Endothelial cell of umbilical vein (primary cell): ENCODE data around the gene CBX5. TPM values are rescaled to one million over a fixed set of nuclear protein-coding genes. Genes with fewer than 3 reads are reported as not detected.

Experiments used
- BruUV-seq: library from RNA; stranded (reverse); fragments of 400-500 nt; replicated peaks from 2 replicates; lab custom pipeline; 2021; lab: Mats Ljungman, UMichigan
- CTCF ChIA-PET: fragments of 300-600, 350-600 bp; sonication (Branson Sonifier 250); formaldehyde crosslinking; loops from one replicate; lab custom pipeline; 2021; ENCODE audit warnings: antibody characterized with exemption, inconsistent platforms; lab: Charles Lee
- POLR2A ChIA-PET: fragments of 300-600, 350-600 bp; sonication (Branson Sonifier 250); formaldehyde crosslinking; loops from one replicate; lab custom pipeline; 2021; ENCODE audit warnings: antibody characterized with exemption, inconsistent platforms; lab: Charles Lee
- DNase-seq: peaks from one replicate; pipeline ENCODE4 v3.0.0-alpha.2; 2011; ENCODE audit warnings: low read depth, low spot score
- FAIRE-seq: peaks from 2 replicates; lab custom pipeline; 2011; peaks lifted over from hg19 to GRCh38; lab: Jason Lieb, UNC
- H2AFZ ChIP-seq: 2 replicates; pipeline ENCODE4 v1.6.0; 2012; ENCODE audit warnings: low read depth, low read length, control low read depth, inconsistent platforms
- H3K27ac ChIP-seq: 2 replicates; pipeline ENCODE4 v1.5.1; 2011; ENCODE audit warnings: low read depth, mild to moderate bottlenecking, control low read depth, low read length, moderate library complexity; ENCODE audit not compliant: insufficient read depth
- H3K27me3 ChIP-seq, 2 experiments: 2 replicates each; pipeline versions ENCODE4 v1.6.0 to v1.6.1; 2011; ENCODE audit warnings: low read length in 2 of 2, mixed read lengths in 1 of 2; ENCODE audit not compliant: control insufficient read depth in 2 of 2, insufficient read depth in 2 of 2
- H3K36me3 ChIP-seq, 2 experiments: 2 replicates in 1 of 2; 3 replicates in 1 of 2; pipeline ENCODE4 v1.5.1; 2011; ENCODE audit warnings: low read length in 2 of 2, mild to moderate bottlenecking in 1 of 2, moderate library complexity in 1 of 2; ENCODE audit not compliant: control insufficient read depth in 2 of 2, insufficient read depth in 2 of 2; ENCODE audit errors: extremely low read depth in 1 of 2
- H3K4me1 ChIP-seq: 3 replicates; pipeline ENCODE4 v1.5.1; 2011; ENCODE audit warnings: mild to moderate bottlenecking, low read length; ENCODE audit not compliant: control insufficient read depth, insufficient read depth; ENCODE audit errors: extremely low read depth
- H3K4me2 ChIP-seq: 2 replicates; pipeline ENCODE4 v1.6.1; 2011; ENCODE audit warnings: low read length, control low read depth, mixed read lengths; ENCODE audit not compliant: insufficient read depth
- H3K4me3 ChIP-seq, 3 experiments: fragments of 200-600 bp in 1 of 3; sonication (generic), shearing (Covaris generic) in 1 of 3; replicated peaks in 1 of 3; 2 replicates each; pipeline ENCODE4 v1.5.1; 2011 to 2016; ENCODE audit warnings: control low read depth in 3 of 3, low read length in 3 of 3, mild to moderate bottlenecking in 2 of 3, inconsistent platforms in 1 of 3, low read depth in 1 of 3, moderate library complexity in 1 of 3; ENCODE audit not compliant: insufficient read depth in 1 of 3
- H3K79me2 ChIP-seq: 2 replicates; pipeline ENCODE4 v1.6.0; 2012; ENCODE audit warnings: low read length, inconsistent platforms; ENCODE audit not compliant: control insufficient read depth, insufficient read depth
- H3K9ac ChIP-seq: replicated peaks from 2 replicates; pipeline ENCODE3; 2011; ENCODE audit warnings: low read length, control low read depth; ENCODE audit not compliant: insufficient read depth; ENCODE audit errors: extremely low read depth
- H3K9me1 ChIP-seq: replicated peaks from 3 replicates; pipeline ENCODE4 v1.6.0; 2011; ENCODE audit warnings: mild to moderate bottlenecking, low read length; ENCODE audit not compliant: control insufficient read depth, insufficient read depth; ENCODE audit errors: extremely low read depth
- H3K9me3 ChIP-seq: replicated peaks from 2 replicates; pipeline ENCODE4 v1.5.1; 2012; ENCODE audit warnings: low read length, inconsistent platforms; ENCODE audit not compliant: control insufficient read depth, insufficient read depth
- H4K20me1 ChIP-seq: replicated peaks from 2 replicates; pipeline ENCODE3; 2011; ENCODE audit warnings: mild to moderate bottlenecking, low read length; ENCODE audit not compliant: control insufficient read depth, insufficient read depth; ENCODE audit errors: extremely low read depth
- CTCF ChIP-seq, 2 donors: IDR thresholded peaks; 1 replicate in 1 of 2; 2 replicates in 1 of 2; pipeline ENCODE4 v1.5.1; 2011; ENCODE audit warnings: low read length in 2 of 2, mild to moderate bottlenecking in 2 of 2, moderate library complexity in 2 of 2, control low read depth in 1 of 2, inconsistent platforms in 1 of 2, low read depth in 1 of 2; ENCODE audit not compliant: insufficient read depth in 1 of 2; ENCODE audit errors: extremely low read depth in 1 of 2
- FOS ChIP-seq: IDR thresholded peaks from 2 replicates; pipeline ENCODE4 v1.6.1; 2011; ENCODE audit warnings: mild to moderate bottlenecking, low read length, moderate library complexity, borderline replicate concordance; ENCODE audit not compliant: insufficient read depth
- JUN ChIP-seq: IDR thresholded peaks from 2 replicates; pipeline ENCODE4 v1.6.1; 2011; ENCODE audit warnings: borderline replicate concordance, low read depth; ENCODE audit not compliant: insufficient read length, insufficient read depth
- MYC ChIP-seq: IDR thresholded peaks from one replicate; pipeline ENCODE4 v1.6.1; 2011; ENCODE audit warnings: mild to moderate bottlenecking, low read depth, low read length
- POLR2AphosphoS5 ChIP-seq: IDR thresholded peaks from 2 replicates; pipeline ENCODE4 v1.6.1; 2012; ENCODE audit warnings: low read depth, mild to moderate bottlenecking, control low read depth, low read length, moderate library complexity; ENCODE audit not compliant: insufficient read depth
- dilution Hi-C: fragments of 300-500 bp; cut with MboI; formaldehyde crosslinking; loops from one replicate; pipeline ENCODE4 v1.15.0; 2019; ENCODE audit warnings: low sequenced_read_pairs; ENCODE audit not compliant: extremely low pct_ligation_motif_present
- intact Hi-C: fragments of 100-400 bp; cut with micrococcal nuclease; formaldehyde crosslinking; loops from one replicate; pipeline ENCODE4 v1.10.0; 2022
- polyA plus RNA-seq, 4 experiments: library from polyadenylated mRNA; depleted of rRNA in 3 of 4; stranded (reverse) in 3 of 4; unstranded in 1 of 4; fragments of >200 nt; gene quantifications; 2 replicates each; pipeline versions ENCODE4 v1.2.1 to v1.2.3, GENCODE V29; 2011 to 2012; ENCODE audit warnings: missing spikeins in 1 of 4
- total RNA-seq: library from RNA; stranded (reverse); gene quantifications from 2 replicates; pipeline ENCODE4 v1.2.3, GENCODE V29; 2021
- TF ChIP-seq, protein P1 (sequence below): IDR thresholded peaks from 2 replicates; pipeline ENCODE4 v1.6.1; 2011; ENCODE audit not compliant: insufficient read depth, insufficient read length

Gene CBX5
- total and polyA plus RNA-seq, 2 donors (not counting 3 experiments of a cell fraction or from before 2014, with no cell fraction given) = 22.8 to 111 TPM

DNA sequence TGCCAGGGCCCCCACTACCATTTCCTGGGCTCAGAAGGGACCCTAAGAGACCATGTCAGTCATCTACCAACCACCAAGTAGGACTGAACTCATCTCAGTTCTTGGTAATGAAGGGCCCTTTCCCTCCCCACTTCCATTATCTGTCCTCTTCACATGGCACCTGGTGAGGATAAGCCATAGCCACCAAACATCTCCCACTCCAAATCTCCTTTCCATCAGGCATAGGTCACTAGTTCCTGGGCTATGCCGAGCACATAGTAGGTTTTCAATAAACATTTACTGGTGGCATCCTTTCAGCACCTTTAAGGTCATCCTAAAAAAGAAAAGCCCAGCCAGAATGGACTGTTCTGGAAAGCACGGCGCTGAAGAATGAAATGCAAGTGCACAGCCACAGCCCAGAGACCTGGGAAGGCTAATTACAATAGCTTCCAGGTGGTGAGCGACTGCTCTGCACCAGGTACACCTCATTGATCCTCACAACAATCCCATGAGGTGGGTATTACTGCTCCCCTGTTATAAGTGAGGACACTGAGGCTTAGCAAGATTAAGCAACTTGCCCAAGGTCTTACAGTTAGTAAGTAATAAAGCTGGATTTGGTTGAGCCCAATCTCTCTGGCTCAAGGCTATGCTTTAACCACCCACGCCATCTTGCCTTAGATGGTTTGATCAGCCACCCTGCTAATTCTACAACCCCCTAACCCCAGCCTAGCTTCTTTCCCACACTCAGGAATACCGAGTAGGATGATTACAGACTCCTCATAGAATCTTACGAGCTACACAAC is 95.7 kb downstream of the CBX5 start:
- no peaks in the 10 kb centered on the region for H3K79me2 ChIP-seq

More for the DNA sequence above, 95.7 kb downstream of the CBX5 start:
- Histone ChIP-seq H3K4me3 (no peak overlapping the region), H3K9ac (no peak overlapping the region), H3K4me1 (no peaks in the 10 kb centered on the region), H3K36me3 (peaks cover 0 to 4% of the 10 kb centered on the region in 2 experiments), H3K9me1 (no peaks in the 10 kb centered on the region), H3K9me3 (no peaks in the 10 kb centered on the region), H2AFZ (no peak overlapping the region), H3K4me2 (no peak overlapping the region), H3K27me3 (no peaks in the 10 kb centered on the region), H3K27ac (no peak overlapping the region), H4K20me1 (no peaks in the 10 kb centered on the region)
- no peak for FAIRE-seq
- ChIA-PET CTCF (interaction anchor here (0.7 to 2.3 kb wide), 3 partner anchors 10 to 23 kb away, joined by 3 to 10 read pairs (median 5); no protein-coding TSS in a partner anchor), POLR2A (no interaction called here)
- no TSS peak for BruUV-seq
- no peak for TF ChIP-seq POLR2AphosphoS5
- no peak for TF ChIP-seq MYC
- TF ChIP-seq JUN = no peak
- no peak for TF ChIP-seq FOS
- TF ChIP-seq, protein P1, sequence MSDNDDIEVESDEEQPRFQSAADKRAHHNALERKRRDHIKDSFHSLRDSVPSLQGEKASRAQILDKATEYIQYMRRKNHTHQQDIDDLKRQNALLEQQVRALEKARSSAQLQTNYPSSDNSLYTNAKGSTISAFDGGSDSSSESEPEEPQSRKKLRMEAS = no peak
- no peak for TF ChIP-seq CTCF (IDR thresholded peaks at IDR 0.05; ENCODE audit: extremely low read depth in 1 of 2, insufficient read depth in 1 of 2, low read depth in 1 of 2, low read length in 2 of 2)
- DNase-seq = no peak
- intact Hi-C loops = no loop called here
- dilution Hi-C loops = no loop called here
